Esophagus squamous epithelium (tissue), 5 donors: ENCODE results near the gene GABRG3. TPM values are rescaled to one million over a fixed set of nuclear protein-coding genes. Genes with fewer than 3 reads are reported as not detected.
"Not testable (repeated sequence)": the region's sequence is repeated elsewhere in the genome, so short reads cannot be mapped to it uniquely, and the experiment has no call there.

Source experiments
- DNase-seq: peaks from one replicate; lab custom pipeline; 2025; lab: John Stamatoyannopoulos, UW
- H3K27ac ChIP-seq, 4 donors: fragments of 200-600 bp; sonication (generic); one replicate each; pipeline ENCODE4 v1.5.1; 2016 to 2019; ENCODE audit warnings: mild to moderate bottlenecking in 1 of 4
- H3K27me3 ChIP-seq, 4 donors: fragments of 200-600 bp; sonication (generic); 1 replicate in 3 of 4; 2 replicates in 1 of 4; pipeline versions ENCODE4 v1.5.1 to v1.6.0; 2017 to 2021; ENCODE audit warnings: antibody characterized with exemption in 1 of 4
- H3K36me3 ChIP-seq, 3 donors: fragments of 200-600 bp; sonication (generic); one replicate each; pipeline ENCODE4 v1.5.1; 2016 to 2019
- H3K4me1 ChIP-seq, 3 donors: fragments of 200-600 bp; sonication (generic); one replicate each; pipeline ENCODE4 v1.5.1; 2017 to 2019
- H3K4me3 ChIP-seq, 4 donors: fragments of 200-600 bp; sonication (generic); 1 replicate in 3 of 4; 2 replicates in 1 of 4; pipeline ENCODE4 v1.5.1; 2016 to 2019; ENCODE audit warnings: mild to moderate bottlenecking in 2 of 4, moderate library complexity in 1 of 4
- H3K9me3 ChIP-seq, 3 donors: fragments of 200-600 bp; sonication (generic); one replicate each; pipeline ENCODE4 v1.5.1; 2016 to 2019
- POLR2A ChIP-seq, 4 donors: fragments of 450-650 bp; IDR thresholded peaks; one replicate each; pipeline ENCODE4 v1.6.1; 2017; ENCODE audit warnings: antibody characterized with exemption in 4 of 4, mild to moderate bottlenecking in 4 of 4, moderate library complexity in 3 of 4
- WGBS, 2 donors: methylation state at CpG; one replicate each; pipeline ENCODE4 v1.1.5; 2018; 5-methylcytosine and 5-hydroxymethylcytosine counted together
- intact Hi-C: fragments of 100-400 bp; cut with DNase I; formaldehyde crosslinking; loops from one replicate; pipeline ENCODE4 v1.15.0; 2022
- total RNA-seq, 4 donors: library from RNA; depleted of rRNA; stranded (reverse); fragments of >200 nt; gene quantifications; one replicate each; pipeline ENCODE4 v1.1.0, GENCODE V29; 2016
- TF ChIP-seq, protein P1 (sequence below), 6 experiments: fragments of 450-650 bp in 4 of 6; fragments of 200-600 bp in 2 of 6; sonication (generic) in 2 of 6; IDR thresholded peaks; one replicate each; pipeline ENCODE4 v1.5.1; 2016 to 2019; ENCODE audit warnings: antibody characterized with exemption in 6 of 6, mild to moderate bottlenecking in 4 of 6, moderate library complexity in 4 of 6
- donor health status: DM: yes; HTN: yes; CAD: no.

GABRG3 gene
- total RNA-seq, 4 donors from 2014 or later = 0.04 to 0.08 TPM; not detected in 2

DNA sequence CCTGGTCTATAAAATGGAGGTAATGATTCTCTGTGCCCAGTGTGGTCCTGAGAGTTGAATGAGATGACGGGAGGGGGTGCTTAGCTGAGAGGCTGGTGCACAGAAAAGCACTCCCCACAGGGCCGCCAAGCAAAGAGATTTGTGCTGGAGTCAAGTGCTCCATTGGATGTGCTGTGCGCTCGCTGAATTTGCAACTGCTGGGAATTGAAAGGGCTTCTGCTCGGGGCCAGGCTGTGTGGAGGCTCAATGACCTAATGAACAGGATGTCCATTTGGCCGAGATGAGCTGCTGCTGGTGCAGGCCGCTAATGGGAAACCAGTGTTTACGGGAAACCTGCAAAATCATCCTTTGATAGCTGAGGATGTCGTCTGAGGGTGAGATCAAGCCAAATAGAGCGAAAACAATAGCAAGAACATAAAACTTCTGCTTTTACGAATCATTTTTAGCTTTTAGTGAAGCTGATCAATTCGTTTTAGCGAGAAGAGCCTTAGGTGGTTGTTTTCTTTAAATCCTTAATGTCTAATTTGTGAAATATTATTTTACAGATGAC is 211.7 kb downstream of the GABRG3 start:
- H3K27ac ChIP-seq = no peak overlapping the region
- no peaks in the 10 kb centered on the region for H3K36me3 ChIP-seq
- 69 to 73% methylated on average over 10 to 12 of the region's 13 CpGs for WGBS, 2 donors
- TF ChIP-seq, protein P1, sequence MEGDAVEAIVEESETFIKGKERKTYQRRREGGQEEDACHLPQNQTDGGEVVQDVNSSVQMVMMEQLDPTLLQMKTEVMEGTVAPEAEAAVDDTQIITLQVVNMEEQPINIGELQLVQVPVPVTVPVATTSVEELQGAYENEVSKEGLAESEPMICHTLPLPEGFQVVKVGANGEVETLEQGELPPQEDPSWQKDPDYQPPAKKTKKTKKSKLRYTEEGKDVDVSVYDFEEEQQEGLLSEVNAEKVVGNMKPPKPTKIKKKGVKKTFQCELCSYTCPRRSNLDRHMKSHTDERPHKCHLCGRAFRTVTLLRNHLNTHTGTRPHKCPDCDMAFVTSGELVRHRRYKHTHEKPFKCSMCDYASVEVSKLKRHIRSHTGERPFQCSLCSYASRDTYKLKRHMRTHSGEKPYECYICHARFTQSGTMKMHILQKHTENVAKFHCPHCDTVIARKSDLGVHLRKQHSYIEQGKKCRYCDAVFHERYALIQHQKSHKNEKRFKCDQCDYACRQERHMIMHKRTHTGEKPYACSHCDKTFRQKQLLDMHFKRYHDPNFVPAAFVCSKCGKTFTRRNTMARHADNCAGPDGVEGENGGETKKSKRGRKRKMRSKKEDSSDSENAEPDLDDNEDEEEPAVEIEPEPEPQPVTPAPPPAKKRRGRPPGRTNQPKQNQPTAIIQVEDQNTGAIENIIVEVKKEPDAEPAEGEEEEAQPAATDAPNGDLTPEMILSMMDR (IDR thresholded peaks at IDR 0.05) = no peak
- no peak for TF ChIP-seq POLR2A (IDR thresholded peaks at IDR 0.05)
- no peaks in the 10 kb centered on the region for H3K27me3 ChIP-seq
- H3K9me3 ChIP-seq = peaks cover 0 to 7% (median 3%) of the 10 kb centered on the region in 3 donors
- intact Hi-C loops = no loop called here
- no peak overlapping the region for H3K4me3 ChIP-seq
- DNase-seq = no peak
- no peaks in the 10 kb centered on the region for H3K4me1 ChIP-seq

DNA sequence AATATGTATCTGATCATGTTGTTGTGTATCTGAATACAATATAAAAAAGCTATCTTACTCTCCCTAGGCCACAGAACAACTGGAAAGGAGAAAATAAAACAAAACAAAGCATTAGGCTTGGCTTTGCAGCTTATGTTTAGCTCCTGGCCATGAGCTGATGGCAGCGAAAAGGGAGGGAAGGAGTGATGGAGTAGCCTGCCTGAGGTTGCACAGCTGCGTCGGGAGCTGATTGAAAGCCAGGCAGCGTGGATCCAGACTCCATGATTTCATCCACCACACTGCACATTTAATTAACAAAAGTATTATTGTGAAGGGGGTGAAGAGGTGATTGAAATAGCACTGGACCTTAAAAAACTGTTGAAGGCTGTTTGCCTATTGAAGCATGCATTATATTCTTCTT is 212.2 kb downstream of the GABRG3 start:
- Histone ChIP-seq H3K36me3 (no peaks in the 10 kb centered on the region), H3K4me1 (no peaks in the 10 kb centered on the region), H3K27me3 (no peaks in the 10 kb centered on the region), H3K27ac (no peak overlapping the region), H3K9me3 (peaks cover 0 to under 1% (median 0%) of the 10 kb centered on the region in 3 donors), H3K4me3 (no peak overlapping the region)
- 32 to 33% methylated on average over 4 of the region's 4 CpGs for WGBS, 2 donors
- TF ChIP-seq, protein P1 (IDR thresholded peaks at IDR 0.05) = no peak
- TF ChIP-seq POLR2A (IDR thresholded peaks at IDR 0.05) = no peak
- intact Hi-C loops = no loop called here
- DNase-seq = no peak

DNA sequence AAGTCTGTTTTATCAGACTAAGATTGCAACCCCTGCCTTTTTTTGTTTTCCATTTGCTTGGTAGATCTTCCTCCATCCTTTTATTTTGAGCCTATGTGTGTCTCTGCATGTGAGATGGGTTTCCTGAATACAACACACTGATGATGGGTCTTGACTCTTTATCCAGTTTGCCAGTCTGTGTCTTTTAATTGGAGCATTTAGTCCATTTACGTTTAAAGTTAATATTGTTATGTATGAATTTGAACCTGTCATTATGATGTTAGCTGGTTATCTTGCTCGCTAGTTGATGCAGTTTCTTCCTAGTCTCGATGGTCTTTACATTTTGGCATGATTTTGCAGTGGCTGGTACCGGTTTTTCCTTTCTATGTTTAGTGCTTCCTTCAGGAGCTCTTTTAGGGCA is 220.5 kb downstream of the GABRG3 start:
- H3K4me1 ChIP-seq, intact Hi-C loops, H3K9me3 ChIP-seq, H3K36me3 ChIP-seq, DNase-seq, H3K4me3 ChIP-seq, H3K27ac ChIP-seq, H3K27me3 ChIP-seq: not testable (repeated sequence)
- 67 to 70% methylated on average over 4 of the region's 4 CpGs for WGBS, 2 donors

DNA sequence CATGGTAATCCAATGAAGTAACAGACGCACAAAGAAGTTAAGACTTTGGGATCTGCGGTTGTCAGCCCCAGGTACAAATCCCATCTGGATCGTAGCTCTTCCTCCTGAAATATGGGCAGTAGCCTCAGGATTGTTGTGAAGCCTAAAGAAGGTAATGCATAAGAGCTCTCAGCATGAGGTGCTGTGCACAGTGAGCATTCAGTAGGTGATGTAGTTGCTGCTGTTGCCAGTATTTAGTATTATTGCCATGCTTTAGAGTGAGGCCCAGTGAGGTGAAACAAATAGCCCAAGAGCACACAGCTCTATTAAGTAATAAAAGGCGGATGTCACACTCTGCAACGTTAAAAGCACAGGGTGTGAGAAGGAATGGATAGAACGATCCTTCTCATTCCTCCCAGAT is 225.7 kb downstream of the GABRG3 start:
- no peak for DNase-seq
- no peaks in the 10 kb centered on the region for H3K9me3 ChIP-seq
- no peak overlapping the region for H3K27ac ChIP-seq
- no peaks in the 10 kb centered on the region for H3K27me3 ChIP-seq
- no peaks in the 10 kb centered on the region for H3K4me1 ChIP-seq
- intact Hi-C loops = no loop called here
- WGBS, 2 donors = 74 to 76% methylated on average over 6 of the region's 6 CpGs
- TF ChIP-seq POLR2A (IDR thresholded peaks at IDR 0.05) = no peak
- TF ChIP-seq, protein P1 (IDR thresholded peaks at IDR 0.05) = no peak
- no peak overlapping the region for H3K4me3 ChIP-seq
- no peaks in the 10 kb centered on the region for H3K36me3 ChIP-seq

DNA sequence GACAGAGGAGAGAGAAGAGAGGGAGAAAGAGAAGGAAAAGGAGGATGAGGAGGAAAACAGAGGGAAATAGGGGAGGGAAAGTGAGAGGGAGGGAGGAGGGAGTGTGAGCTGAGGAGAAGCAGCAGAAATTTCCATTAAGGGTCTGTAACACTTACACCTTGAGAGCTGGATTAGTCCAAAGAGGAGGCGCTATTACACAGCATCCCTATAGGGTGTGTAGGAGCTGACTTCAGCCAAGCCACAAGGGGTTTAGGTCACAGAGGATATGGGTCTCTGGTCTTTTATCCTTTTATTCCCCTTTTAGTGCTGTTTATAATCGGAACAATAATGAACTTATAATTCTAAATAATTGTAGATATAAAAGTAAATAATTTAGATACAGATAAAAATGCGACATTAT is 230.4 kb downstream of the GABRG3 start:
- Histone ChIP-seq H3K9me3 (no peaks in the 10 kb centered on the region), H3K27ac (no peak overlapping the region), H3K4me1 (no peaks in the 10 kb centered on the region), H3K4me3 (no peak overlapping the region), H3K27me3 (no peaks in the 10 kb centered on the region), H3K36me3 (no peaks in the 10 kb centered on the region)
- intact Hi-C loops = no loop called here
- DNase-seq = no peak
- WGBS, 2 donors = 63 to 73% methylated on average over 3 of the region's 3 CpGs
- TF ChIP-seq POLR2A (IDR thresholded peaks at IDR 0.05) = no peak
- TF ChIP-seq, protein P1 (IDR thresholded peaks at IDR 0.05) = no peak

DNA sequence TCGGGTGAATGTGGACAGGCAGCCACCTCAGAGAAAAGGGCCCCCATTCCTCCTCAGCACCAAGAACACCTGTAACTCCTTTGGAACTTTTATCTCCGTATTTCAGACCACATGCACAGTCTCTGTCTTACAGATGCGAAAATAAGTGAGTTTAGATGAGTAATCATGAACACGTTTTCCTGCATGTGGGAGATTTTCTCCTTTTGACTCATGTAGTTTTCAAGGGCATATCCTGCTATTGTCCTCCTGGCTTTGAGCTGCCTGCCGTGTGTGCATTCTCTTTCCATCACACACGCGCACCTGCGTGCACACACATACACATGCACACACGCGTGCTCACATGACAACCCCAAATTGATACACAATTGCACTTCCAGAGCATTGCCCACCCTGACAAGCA is 239.2 kb downstream of the GABRG3 start:
- WGBS, 2 donors = 75 to 78% methylated on average over 10 of the region's 10 CpGs
- no peak for TF ChIP-seq POLR2A (IDR thresholded peaks at IDR 0.05)
- TF ChIP-seq, protein P1 (IDR thresholded peaks at IDR 0.05) = no peak
- H3K27ac ChIP-seq = no peak overlapping the region
- H3K4me3 ChIP-seq = no peak overlapping the region
- H3K9me3 ChIP-seq = no peaks in the 10 kb centered on the region
- no peak for DNase-seq
- no peaks in the 10 kb centered on the region for H3K36me3 ChIP-seq
- H3K27me3 ChIP-seq = no peaks in the 10 kb centered on the region
- no peaks in the 10 kb centered on the region for H3K4me1 ChIP-seq
- intact Hi-C loops = no loop called here
